ENCODE data around the gene FSTL5. TPM values are rescaled to one million over a fixed set of nuclear protein-coding genes. Genes with fewer than 3 reads are reported as not detected.

The FSTL5 gene
- total RNA-seq, 1 experiment from 2014 or later = not detected

GRCh38 chr4:161656594-161656993 lies 507.2 kb downstream of the FSTL5 start:
- ATAC-seq (no peak), DNase-seq (ENCODE audit: low read depth, low spot score) (no peak)
- ChIA-PET RAD21 (ENCODE audit: low non-redundant PET in 1 of 2, low total read pairs in 2 of 2, uncharacterized antibody in 2 of 2, unreplicated experiment in 2 of 2) (no interaction called here), CTCF (no interaction called here), POLR2A (no interaction called here)
- BruUV-seq (replicated peaks) = no TSS peak
- Histone ChIP-seq H3K27ac (ENCODE audit: low read depth, low read length) (no peak overlapping the region), H3K4me1 (ENCODE audit: control insufficient read depth in 1 of 2, insufficient read depth in 2 of 2, low read length in 2 of 2) (no peaks in the 10 kb centered on the region), H3K9me3 (ENCODE audit: control insufficient read depth in 1 of 2, insufficient read depth in 1 of 2, low read depth in 1 of 2, low read length in 2 of 2) (no peaks in the 10 kb centered on the region), H3K4me2 (ENCODE audit: low read length) (no peak overlapping the region), H4K20me1 (ENCODE audit: insufficient read depth) (no peaks in the 10 kb centered on the region), H3K36me3 (ENCODE audit: control insufficient read depth in 1 of 2, insufficient read depth in 2 of 2, low read length in 2 of 2) (no peaks in the 10 kb centered on the region; a peak in 1 of 4 replicates), H2AFZ (ENCODE audit: low read depth, low read length, poor library complexity, severe bottlenecking) (no peak overlapping the region), H3K9me2 (ENCODE audit: insufficient read depth) (no peaks in the 10 kb centered on the region), H3K79me2 (ENCODE audit: insufficient read depth, low read length) (no peaks in the 10 kb centered on the region), H3K4me3 (replicated peaks in 1 of 2; ENCODE audit: low read depth in 1 of 2, low read length in 2 of 2) (no peak overlapping the region), H3K9ac (ENCODE audit: low read length) (no peak overlapping the region), H3K27me3 (ENCODE audit: insufficient read depth, low read length) (no peaks in the 10 kb centered on the region)
- intact Hi-C loops (cut with micrococcal nuclease) = no loop called here
- TF ChIP-seq REST (IDR thresholded peaks at IDR 0.05; ENCODE audit: low read depth) = no peak
- TF ChIP-seq JUND (IDR thresholded peaks at IDR 0.05) = no peak
- no peak for TF ChIP-seq ATF3 (IDR thresholded peaks at IDR 0.05)
- no peak for TF ChIP-seq ELF1 (IDR thresholded peaks at IDR 0.05; ENCODE audit: borderline replicate concordance, low read depth)
- no peak for TF ChIP-seq SP1 (IDR thresholded peaks at IDR 0.05; ENCODE audit: low read depth)
- TF ChIP-seq CBX3 (IDR thresholded peaks at IDR 0.05; ENCODE audit: low read depth) = no peak
- TF ChIP-seq ZBTB33 (IDR thresholded peaks at IDR 0.05; ENCODE audit: extremely low read depth, insufficient replicate concordance, low read length) = no peak
- no peak for TF ChIP-seq FOSL1 (IDR thresholded peaks at IDR 0.05; ENCODE audit: low read depth)
- TF ChIP-seq EZH2phosphoT487 (IDR thresholded peaks at IDR 0.05; ENCODE audit: borderline replicate concordance) = no peak
- TF ChIP-seq RAD21 (IDR thresholded peaks at IDR 0.05; ENCODE audit: low read depth) = no peak
- no peak for TF ChIP-seq POLR2A (IDR thresholded peaks at IDR 0.05; ENCODE audit: borderline replicate concordance, extremely low read depth, insufficient read depth, insufficient read length)
- no peak for TF ChIP-seq EZH2 (IDR thresholded peaks at IDR 0.05)
- no peak for TF ChIP-seq ZFX (IDR thresholded peaks at IDR 0.05)
- no peak for TF ChIP-seq CTCF (IDR thresholded peaks at IDR 0.05 in 2 of 3, conservative IDR thresholded peaks at IDR 0.05 in 1 of 3; ENCODE audit: borderline replicate concordance in 1 of 3, insufficient read depth in 1 of 3, low read depth in 2 of 3, low read length in 2 of 3)
- no peak for TF ChIP-seq CEBPB (IDR thresholded peaks at IDR 0.05; ENCODE audit: low read depth)
- TF ChIP-seq YY1 (IDR thresholded peaks at IDR 0.05; ENCODE audit: extremely low read depth, insufficient replicate concordance, low read depth, low read length) = no peak
- TF ChIP-seq SIN3A (IDR thresholded peaks at IDR 0.05; ENCODE audit: low read depth) = no peak
